ENCODE results near the gene ARID1B. TPM values are rescaled to one million over a fixed set of nuclear protein-coding genes. Genes with fewer than 3 reads are reported as not detected.
A peak's percentile ranks its signal among the peaks of the same experiment; 100 is the strongest.

ARID1B gene
- total RNA-seq, 4 donors from 2014 or later: 157 to 315 (median 206) TPM

GRCh38 chr6:156783958-156784357 lies 6.8 kb downstream of the ARID1B start:
- no peaks in the 10 kb centered on the region for H3K9me3 ChIP-seq

GRCh38 chr6:156786652-156787051 lies 9.5 kb downstream of the ARID1B start:
- Histone ChIP-seq H3K4me3 (replicated peaks in 1 of 3) (no peak overlapping the region), H3K27ac (no peak overlapping the region), H3K4me1 (peaks cover 36 to 58% of the 10 kb centered on the region in 2 donors), H3K27me3 (no peaks in the 10 kb centered on the region), H3K36me3 (no peaks in the 10 kb centered on the region), H3K9me3 (no peaks in the 10 kb centered on the region)
- intact Hi-C loops (cut with DNase I): loop anchor here (10.0 kb wide), 1 partner anchor 488 kb away; no protein-coding TSS in a partner anchor
- DNase-seq: no peak
- 86 to 93% methylated on average over 4 of the region's 4 CpGs for WGBS, 2 donors
- TF ChIP-seq POLR2A (IDR thresholded peaks at IDR 0.05) (no peak), CTCF (IDR thresholded peaks at IDR 0.05) (no peak)

More at GRCh38 chr6:156783958-156784357, 6.8 kb downstream of the ARID1B start:
- TF ChIP-seq CTCF (IDR thresholded peaks at IDR 0.05) (no peak), POLR2A (IDR thresholded peaks at IDR 0.05) (no peak)
- Histone ChIP-seq H3K36me3 (no peaks in the 10 kb centered on the region), H3K27me3 (no peaks in the 10 kb centered on the region), H3K27ac (peak overlapping the region in 2 of 3 donors; percentile 98 to 99), H3K4me1 (peaks cover 33 to 37% of the 10 kb centered on the region in 2 donors), H3K4me3 (replicated peaks in 1 of 3) (no peak overlapping the region)
- DNase-seq: no peak
- intact Hi-C loops (cut with DNase I): loop anchor here (10.0 kb wide), 1 partner anchor 491 kb away; no protein-coding TSS in a partner anchor
- 69 to 71% methylated on average over 6 of the region's 6 CpGs for WGBS, 2 donors

DNA sequence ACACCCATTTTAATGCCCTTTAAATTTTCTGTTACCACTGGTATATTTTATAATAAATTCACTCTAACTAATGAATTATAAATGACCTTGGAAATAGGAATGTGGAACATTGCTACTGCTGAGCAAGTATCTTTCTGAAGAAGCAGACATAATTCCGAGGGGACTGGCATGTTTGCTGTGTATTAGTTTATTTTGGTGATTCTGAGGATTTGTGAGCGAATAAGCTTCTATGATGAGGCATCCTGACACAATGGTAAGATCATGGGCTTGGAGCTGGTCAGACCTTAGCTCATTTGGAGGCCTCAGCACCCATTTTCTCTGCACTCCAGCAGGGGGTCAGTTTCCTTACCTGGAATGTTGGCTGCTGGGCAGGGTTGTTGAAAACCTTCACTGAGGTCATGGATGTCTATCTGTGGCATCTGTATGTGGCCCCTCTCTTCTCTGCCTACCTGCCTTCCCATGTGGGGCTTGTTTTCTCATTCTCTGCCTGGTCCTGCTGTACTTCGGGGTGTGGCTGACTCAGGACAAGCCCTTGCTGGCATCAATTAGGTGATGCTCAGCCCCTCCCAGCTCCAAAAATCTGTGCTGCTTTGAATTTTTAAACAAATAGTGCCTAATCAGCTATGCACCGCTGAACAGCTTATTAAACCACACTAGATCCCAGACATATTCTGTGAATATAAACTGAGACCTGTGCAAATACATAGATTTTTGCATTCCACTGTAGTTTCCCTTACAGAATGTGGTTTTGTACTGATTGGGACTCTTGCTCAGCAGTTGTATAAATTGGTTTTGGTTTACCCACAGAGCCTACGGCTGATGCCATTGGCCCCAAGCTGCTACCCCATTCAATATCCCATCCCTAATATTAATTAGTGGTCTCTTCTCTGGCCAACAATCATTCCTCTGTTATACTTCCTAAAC lies 10.7 kb downstream of the ARID1B start:
- H3K36me3 ChIP-seq: no peaks in the 10 kb centered on the region
- no peaks in the 10 kb centered on the region for H3K9me3 ChIP-seq
- no peak for DNase-seq
- no peaks in the 10 kb centered on the region for H3K27me3 ChIP-seq
- H3K4me3 ChIP-seq (replicated peaks in 1 of 3): no peak overlapping the region
- intact Hi-C loops (cut with DNase I): loop anchor here (10.0 kb wide), 1 partner anchor 487 kb away; no protein-coding TSS in a partner anchor
- no peak for TF ChIP-seq CTCF (IDR thresholded peaks at IDR 0.05)
- no peak for TF ChIP-seq POLR2A (IDR thresholded peaks at IDR 0.05)
- peaks cover 36 to 65% of the 10 kb centered on the region in 2 donors for H3K4me1 ChIP-seq
- 85 to 95% methylated on average over 5 of the region's 5 CpGs for WGBS, 2 donors
- no peak overlapping the region for H3K27ac ChIP-seq

DNA sequence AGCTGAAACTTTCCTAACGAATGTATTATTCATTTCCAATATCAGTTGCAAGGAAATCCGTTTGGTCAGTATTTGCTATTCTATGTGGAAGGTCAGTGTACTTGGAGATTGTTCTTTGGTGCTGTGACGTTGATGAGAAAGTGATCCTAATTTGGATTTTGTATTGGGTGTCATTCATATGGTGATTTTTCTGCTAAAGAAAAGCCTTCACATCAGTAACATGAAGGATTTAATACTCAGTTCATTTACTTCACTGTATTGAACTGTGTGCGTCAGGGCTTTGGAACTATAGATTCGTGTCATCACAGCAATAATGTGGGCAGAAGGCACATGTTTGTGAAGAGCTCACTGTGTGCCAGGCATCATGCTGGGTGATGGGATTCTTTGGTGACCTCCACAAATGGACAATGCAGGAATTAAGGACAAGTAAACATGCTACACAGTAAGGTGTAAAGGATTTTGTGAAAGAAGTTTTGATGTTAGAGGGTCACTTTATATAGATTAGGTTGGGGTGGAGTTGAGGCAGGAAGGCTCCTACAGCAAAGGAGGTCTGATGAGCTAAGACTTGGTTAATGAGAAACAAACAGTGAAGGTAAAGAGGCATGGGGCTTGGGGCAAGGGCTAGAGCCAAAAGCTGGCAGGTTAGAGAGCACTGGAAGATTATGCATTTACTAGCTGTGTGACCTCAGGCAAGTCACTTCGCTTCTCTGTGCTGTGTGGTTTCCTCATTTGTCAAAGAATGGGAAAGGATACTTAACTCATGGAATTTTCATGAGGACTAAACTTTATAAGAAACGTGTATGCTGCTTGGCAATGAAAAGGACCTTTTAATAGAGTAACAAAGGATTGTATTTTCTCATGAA lies 12.1 kb downstream of the ARID1B start:
- Histone ChIP-seq H3K4me3 (replicated peaks in 1 of 3) (no peak overlapping the region), H3K27ac (no peak overlapping the region), H3K27me3 (no peaks in the 10 kb centered on the region), H3K9me3 (no peaks in the 10 kb centered on the region), H3K36me3 (no peaks in the 10 kb centered on the region), H3K4me1 (peaks cover 34 to 67% of the 10 kb centered on the region in 2 donors)
- intact Hi-C loops (cut with DNase I): loop anchor here (10.0 kb wide), 1 partner anchor 485 kb away; no protein-coding TSS in a partner anchor
- TF ChIP-seq POLR2A (IDR thresholded peaks at IDR 0.05): no peak
- no peak for TF ChIP-seq CTCF (IDR thresholded peaks at IDR 0.05)
- no peak for DNase-seq
- WGBS, 2 donors: 84 to 85% methylated on average over 7 of the region's 7 CpGs
